ENCODE data around the gene HHIP.

- TF ChIP-seq CTCF (IDR thresholded peaks at IDR 0.05), result no peak
- no peak for TF ChIP-seq EZH2 (IDR thresholded peaks at IDR 0.05)
Observed at GRCh38 chr4:144667500-144667899, 21.5 kb downstream of the HHIP start.

All from neural progenitor cell (in vitro differentiated cells).